Upper lobe of right lung (tissue), 1 donor: ENCODE data around the gene EFTUD2. TPM values are rescaled to one million over a fixed set of nuclear protein-coding genes. Genes with fewer than 3 reads are reported as not detected.

Experiments
- ATAC-seq: fragments of 200-7000 bp; cut with Tn5 transposase; one replicate; pipeline ENCODE4 v1.9.1; 2020; ENCODE audit warnings: mild to moderate bottlenecking, moderate library complexity
- DNase-seq: peaks from one replicate; pipeline ENCODE4 v3.0.0-alpha.2; 2020
- H3K27ac ChIP-seq: fragments of 200-600 bp; one replicate; pipeline ENCODE4 v1.8.0; 2022
- H3K27me3 ChIP-seq: fragments of 200-600 bp; one replicate; pipeline ENCODE4 v1.8.0; 2022; ENCODE audit warnings: mild to moderate bottlenecking
- H3K36me3 ChIP-seq: fragments of 200-600 bp; one replicate; pipeline ENCODE4 v1.8.0; 2022
- H3K4me1 ChIP-seq: fragments of 200-600 bp; one replicate; pipeline ENCODE4 v1.8.0; 2022
- H3K4me3 ChIP-seq: fragments of 200-600 bp; one replicate; pipeline ENCODE4 v1.8.0; 2022; ENCODE audit warnings: mild to moderate bottlenecking
- H3K9me3 ChIP-seq: fragments of 200-600 bp; one replicate; pipeline ENCODE4 v1.8.0; 2022
- CTCF ChIP-seq: fragments of 200-600 bp; IDR thresholded peaks from one replicate; pipeline ENCODE4 v1.8.0; 2022; ENCODE audit warnings: antibody characterized with exemption
- intact Hi-C: fragments of 100-400 bp; cut with DNase I; formaldehyde crosslinking; loops from one replicate; pipeline ENCODE4 v1.11.0; 2022
- total RNA-seq: library from RNA; stranded (reverse); fragmentation: NEBNext Ultra II Directional; extraction: Animal tissue kit (Norgen Biotek cat#: 25700); gene quantifications from one replicate; pipeline ENCODE4 v1.2.1, GENCODE V29; 2021
- donor health status: DM: no; HTN: yes; CAD: no; lungs with severe emphysema.

The EFTUD2 gene
- total RNA-seq, 1 donor from 2014 or later = 74.4 TPM

- H3K27ac ChIP-seq = no peak overlapping the region
- no peaks in the 10 kb centered on the region for H3K36me3 ChIP-seq
- H3K4me3 ChIP-seq = no peak overlapping the region
- intact Hi-C loops = loop anchor here (5.0 to 10.0 kb wide), 2 partner anchors 106 to 199 kb away; no protein-coding TSS in a partner anchor
- H3K27me3 ChIP-seq = peaks cover 20% of the 10 kb centered on the region
- peaks cover 4% of the 10 kb centered on the region for H3K4me1 ChIP-seq
- H3K9me3 ChIP-seq = no peaks in the 10 kb centered on the region
- peak; percentile 58 for DNase-seq
- no peak for TF ChIP-seq CTCF
- ATAC-seq = peak; percentile 9
Observed at GRCh38 chr17:44915862-44916780, 16.9 kb upstream of the EFTUD2 start.

GRCh38 chr17:44915321-44915726 lies 16.1 kb upstream of the EFTUD2 start, which contains the start of gene GFAP:
GFAP (minus strand) TSS chr17:44915500; CDS start chr17:44915486, 14 bp downstream.
- Histone ChIP-seq H3K4me1 (peaks cover 6% of the 10 kb centered on the region), H3K27ac (no peak within 1 kb of the TSS), H3K27me3 (peaks cover 16% of the 10 kb centered on the region), H3K4me3 (no peak within 1 kb of the TSS), H3K36me3 (no peaks in the 10 kb centered on the region), H3K9me3 (no peaks in the 10 kb centered on the region)
- TF ChIP-seq CTCF = no peak
- intact Hi-C loops = loop anchor here (5.0 to 10.0 kb wide), 2 partner anchors 107 to 199 kb away; no protein-coding TSS in a partner anchor
- no peak for DNase-seq
- no peak for ATAC-seq

GRCh38 chr17:44914698-44915271 lies 15.5 kb upstream of the EFTUD2 start:
- no peak for TF ChIP-seq CTCF
- Histone ChIP-seq H3K4me1 (peaks cover 6% of the 10 kb centered on the region), H3K36me3 (no peaks in the 10 kb centered on the region), H3K9me3 (no peaks in the 10 kb centered on the region), H3K4me3 (no peak overlapping the region), H3K27ac (no peak overlapping the region), H3K27me3 (peaks cover 16% of the 10 kb centered on the region)
- ATAC-seq (no peak), DNase-seq (peak; percentile 61)
- intact Hi-C loops = loop anchor here (5.0 to 10.0 kb wide), 2 partner anchors 108 to 200 kb away; no protein-coding TSS in a partner anchor

GRCh38 chr17:44914148-44914547 lies 14.9 kb upstream of the EFTUD2 start:
- intact Hi-C loops = loop anchor here (10.0 kb wide), 1 partner anchor 201 kb away; no protein-coding TSS in a partner anchor
- ATAC-seq = no peak
- Histone ChIP-seq H3K4me3 (no peak overlapping the region), H3K4me1 (peaks cover 6% of the 10 kb centered on the region), H3K36me3 (no peaks in the 10 kb centered on the region), H3K27me3 (peaks cover 16% of the 10 kb centered on the region), H3K27ac (no peak overlapping the region), H3K9me3 (no peaks in the 10 kb centered on the region)
- DNase-seq = no peak
- no peak for TF ChIP-seq CTCF

GRCh38 chr17:44913676-44914075 lies 14.4 kb upstream of the EFTUD2 start:
- no peak for TF ChIP-seq CTCF
- Histone ChIP-seq H3K4me3 (no peak overlapping the region), H3K27ac (no peak overlapping the region), H3K36me3 (no peaks in the 10 kb centered on the region), H3K27me3 (peaks cover 16% of the 10 kb centered on the region), H3K9me3 (no peaks in the 10 kb centered on the region), H3K4me1 (peaks cover 6% of the 10 kb centered on the region)
- DNase-seq (peak; percentile 50), ATAC-seq (no peak)
- intact Hi-C loops = loop anchor here (10.0 kb wide), 1 partner anchor 201 kb away; no protein-coding TSS in a partner anchor
